Measurements from ENCODE around the gene CBX1. TPM values are rescaled to one million over a fixed set of nuclear protein-coding genes. Genes with fewer than 3 reads are reported as not detected.
A peak's percentile ranks its signal among the peaks of the same experiment; 100 is the strongest.

The CBX1 gene
- total and polyA plus RNA-seq, 10 of the 15 experiments (the other 5 are each of a cell fraction or from before 2014, with no cell fraction given), result 11.8 to 99.2 (median 43.5) TPM

DNA sequence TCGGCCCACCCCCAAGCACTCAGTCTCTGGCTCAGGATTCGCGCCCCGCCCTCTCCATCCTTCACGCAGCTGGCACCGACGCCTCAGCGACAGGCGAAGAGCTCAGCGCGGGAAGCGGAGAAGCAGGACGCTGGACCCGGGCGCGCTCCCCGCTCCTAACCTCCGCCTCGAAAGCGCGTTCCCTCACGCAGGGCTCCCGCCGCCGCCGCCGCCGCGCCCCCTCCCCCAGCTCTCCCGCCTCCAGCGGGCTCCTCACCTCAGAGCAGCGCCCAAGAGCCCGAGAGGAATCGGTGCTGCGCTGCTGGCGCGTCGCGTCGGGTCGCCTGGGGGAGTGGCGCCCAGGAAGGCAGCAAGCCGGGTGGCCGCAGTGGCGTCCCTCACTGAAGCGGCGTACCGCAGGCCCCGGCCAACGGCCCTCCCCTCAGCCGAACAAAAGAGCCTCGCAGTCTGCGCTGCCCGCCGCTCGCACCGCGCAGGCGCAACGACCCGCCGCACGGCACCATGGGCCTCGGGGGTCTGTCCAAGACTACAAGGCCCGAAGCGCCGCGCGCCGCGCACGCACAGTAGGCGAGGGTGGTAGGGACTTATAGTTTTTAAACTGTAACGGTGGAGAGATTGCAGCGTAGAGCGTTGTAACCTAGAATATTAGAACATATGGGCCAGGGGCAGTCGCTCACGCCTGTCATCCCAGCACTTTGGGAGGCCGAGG is at the start of gene CBX1 (continued):
- no peak for TF ChIP-seq E2F4 (IDR thresholded peaks at IDR 0.05; ENCODE audit: low read depth, low read length)
- peak; percentile 93 for TF ChIP-seq HCFC1 (IDR thresholded peaks at IDR 0.05; ENCODE audit: low read length)
- TF ChIP-seq IKZF1 (conservative IDR thresholded peaks at IDR 0.05), result peak; percentile 97
- TF ChIP-seq ZNF592 (IDR thresholded peaks at IDR 0.05), result no peak
- TF ChIP-seq, protein P1, sequence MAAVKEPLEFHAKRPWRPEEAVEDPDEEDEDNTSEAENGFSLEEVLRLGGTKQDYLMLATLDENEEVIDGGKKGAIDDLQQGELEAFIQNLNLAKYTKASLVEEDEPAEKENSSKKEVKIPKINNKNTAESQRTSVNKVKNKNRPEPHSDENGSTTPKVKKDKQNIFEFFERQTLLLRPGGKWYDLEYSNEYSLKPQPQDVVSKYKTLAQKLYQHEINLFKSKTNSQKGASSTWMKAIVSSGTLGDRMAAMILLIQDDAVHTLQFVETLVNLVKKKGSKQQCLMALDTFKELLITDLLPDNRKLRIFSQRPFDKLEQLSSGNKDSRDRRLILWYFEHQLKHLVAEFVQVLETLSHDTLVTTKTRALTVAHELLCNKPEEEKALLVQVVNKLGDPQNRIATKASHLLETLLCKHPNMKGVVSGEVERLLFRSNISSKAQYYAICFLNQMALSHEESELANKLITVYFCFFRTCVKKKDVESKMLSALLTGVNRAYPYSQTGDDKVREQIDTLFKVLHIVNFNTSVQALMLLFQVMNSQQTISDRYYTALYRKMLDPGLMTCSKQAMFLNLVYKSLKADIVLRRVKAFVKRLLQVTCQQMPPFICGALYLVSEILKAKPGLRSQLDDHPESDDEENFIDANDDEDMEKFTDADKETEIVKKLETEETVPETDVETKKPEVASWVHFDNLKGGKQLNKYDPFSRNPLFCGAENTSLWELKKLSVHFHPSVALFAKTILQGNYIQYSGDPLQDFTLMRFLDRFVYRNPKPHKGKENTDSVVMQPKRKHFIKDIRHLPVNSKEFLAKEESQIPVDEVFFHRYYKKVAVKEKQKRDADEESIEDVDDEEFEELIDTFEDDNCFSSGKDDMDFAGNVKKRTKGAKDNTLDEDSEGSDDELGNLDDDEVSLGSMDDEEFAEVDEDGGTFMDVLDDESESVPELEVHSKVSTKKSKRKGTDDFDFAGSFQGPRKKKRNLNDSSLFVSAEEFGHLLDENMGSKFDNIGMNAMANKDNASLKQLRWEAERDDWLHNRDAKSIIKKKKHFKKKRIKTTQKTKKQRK (IDR thresholded peaks at IDR 0.05; ENCODE audit: low read depth, low read length), result no peak
- no peak for TF ChIP-seq BMI1 (IDR thresholded peaks at IDR 0.05; ENCODE audit: borderline replicate concordance)
- no peak for TF ChIP-seq ATF2 (IDR thresholded peaks at IDR 0.05; ENCODE audit: low read length)
- TF ChIP-seq KLF5 (IDR thresholded peaks at IDR 0.05; ENCODE audit: partially characterized antibody), result peak; percentile 87
- TF ChIP-seq MTA3 (IDR thresholded peaks at IDR 0.05; ENCODE audit: borderline replicate concordance, low read length), result no peak
- TF ChIP-seq CBFB (IDR thresholded peaks at IDR 0.05; ENCODE audit: low read depth), result no peak; the same call in 1 of the 2 replicates
- TF ChIP-seq NFIC (IDR thresholded peaks at IDR 0.05; ENCODE audit: low read depth, low read length), result no peak
- no peak for TF ChIP-seq EZH2 (IDR thresholded peaks at IDR 0.05; ENCODE audit: borderline replicate concordance, control insufficient read depth, low read depth, low read length)
- TF ChIP-seq TCF3 (IDR thresholded peaks at IDR 0.05; ENCODE audit: borderline replicate concordance, insufficient read depth, low read depth, low read length), result 0 out of 2 replicates have a peak, but pooled peaks have one; percentile 7
- no peak for TF ChIP-seq ZNF622 (IDR thresholded peaks at IDR 0.05)
- TF ChIP-seq, protein P2, sequence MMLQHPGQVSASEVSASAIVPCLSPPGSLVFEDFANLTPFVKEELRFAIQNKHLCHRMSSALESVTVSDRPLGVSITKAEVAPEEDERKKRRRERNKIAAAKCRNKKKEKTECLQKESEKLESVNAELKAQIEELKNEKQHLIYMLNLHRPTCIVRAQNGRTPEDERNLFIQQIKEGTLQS (IDR thresholded peaks at IDR 0.05; ENCODE audit: borderline replicate concordance, extremely low read depth, low read depth, low read length), result no peak
- TF ChIP-seq SRF (IDR thresholded peaks at IDR 0.05; ENCODE audit: low read depth in 2 of 2, low read length in 2 of 2), result 0 out of 4 replicates have a peak, but pooled peaks of 1 of the 2 experiments have one; percentile 4
- TF ChIP-seq SPI1 (IDR thresholded peaks at IDR 0.05; ENCODE audit: borderline replicate concordance, insufficient read depth, low read depth, low read length), result no peak
